Immature natural killer cell (primary cell): Measurements from ENCODE around the gene PTPRM. TPM values are rescaled to one million over a fixed set of nuclear protein-coding genes. Genes with fewer than 3 reads are reported as not detected.

Experiments
- DNase-seq, 3 donors: peaks; one replicate each; pipeline ENCODE4 v3.0.0; 2022; ENCODE audit warnings: mixed read lengths in 1 of 3
- H3K27ac Mint-ChIP-seq, 6 donors: one replicate each; pipeline ENCODE4 v1.8.0; 2020; ENCODE audit warnings: mixed read lengths in 6 of 6, mild to moderate bottlenecking in 5 of 6, inconsistent platforms in 4 of 6, moderate library complexity in 3 of 6
- H3K27me3 Mint-ChIP-seq, 3 donors: one replicate each; pipeline ENCODE4 v1.8.0; 2020 to 2021; ENCODE audit warnings: low read depth in 3 of 3, mild to moderate bottlenecking in 3 of 3, mixed read lengths in 3 of 3, moderate library complexity in 3 of 3, inconsistent platforms in 1 of 3
- H3K36me3 Mint-ChIP-seq, 3 donors: one replicate each; pipeline ENCODE4 v1.8.0; 2020; ENCODE audit warnings: mixed read lengths in 3 of 3, inconsistent platforms in 2 of 3, mild to moderate bottlenecking in 2 of 3
- H3K4me1 Mint-ChIP-seq, 2 donors: one replicate each; pipeline ENCODE4 v1.8.0; 2020; ENCODE audit warnings: inconsistent platforms in 2 of 2, mild to moderate bottlenecking in 2 of 2, mixed read lengths in 2 of 2, moderate library complexity in 1 of 2
- H3K4me3 Mint-ChIP-seq, 5 donors: one replicate each; pipeline ENCODE4 v1.8.0; 2020; ENCODE audit warnings: mild to moderate bottlenecking in 5 of 5, mixed read lengths in 5 of 5, inconsistent platforms in 3 of 5, moderate library complexity in 3 of 5
- H3K9me3 Mint-ChIP-seq, 6 donors: one replicate each; pipeline ENCODE4 v1.8.0; 2020; ENCODE audit warnings: mild to moderate bottlenecking in 6 of 6, mixed read lengths in 6 of 6, inconsistent platforms in 4 of 6, moderate library complexity in 3 of 6
- polyA plus RNA-seq, 3 donors: library from polyadenylated mRNA; unstranded; fragments of 300-500 nt; fragmentation: Illumina TruSeq; gene quantifications; one replicate each; pipeline ENCODE4 v1.2.3, GENCODE V29; 2021

Gene PTPRM
- polyA plus RNA-seq, 3 donors from 2014 or later: 1.3 to 9.7 (median 3.2) TPM

DNA sequence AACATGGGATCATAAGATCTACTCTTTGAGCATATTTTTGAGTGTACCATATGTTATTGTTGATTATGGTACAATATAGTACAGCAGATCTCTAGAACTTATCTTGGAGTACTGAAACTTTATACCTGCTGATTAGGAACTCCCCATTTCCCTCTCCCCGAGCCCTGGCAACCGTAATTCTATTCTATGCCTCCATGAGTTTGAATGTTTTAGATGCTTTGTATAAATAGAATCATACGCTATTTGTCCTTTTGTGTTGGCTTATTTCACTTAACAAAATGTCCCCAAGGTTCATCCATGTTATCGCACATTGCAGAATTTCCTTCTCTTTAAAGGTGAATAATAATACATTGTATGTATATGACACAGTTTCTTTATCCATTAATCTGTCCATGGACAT is 117.2 kb downstream of the PTPRM start:
- no peak for DNase-seq
- no peak overlapping the region for H3K27ac Mint-ChIP-seq
- no peaks in the 10 kb centered on the region for H3K27me3 Mint-ChIP-seq
- H3K36me3 Mint-ChIP-seq: no peaks in the 10 kb centered on the region
- H3K4me3 Mint-ChIP-seq: no peak overlapping the region
- no peaks in the 10 kb centered on the region for H3K4me1 Mint-ChIP-seq
- peaks cover 0 to 4% (median 0%) of the 10 kb centered on the region in 6 donors for H3K9me3 Mint-ChIP-seq

DNA sequence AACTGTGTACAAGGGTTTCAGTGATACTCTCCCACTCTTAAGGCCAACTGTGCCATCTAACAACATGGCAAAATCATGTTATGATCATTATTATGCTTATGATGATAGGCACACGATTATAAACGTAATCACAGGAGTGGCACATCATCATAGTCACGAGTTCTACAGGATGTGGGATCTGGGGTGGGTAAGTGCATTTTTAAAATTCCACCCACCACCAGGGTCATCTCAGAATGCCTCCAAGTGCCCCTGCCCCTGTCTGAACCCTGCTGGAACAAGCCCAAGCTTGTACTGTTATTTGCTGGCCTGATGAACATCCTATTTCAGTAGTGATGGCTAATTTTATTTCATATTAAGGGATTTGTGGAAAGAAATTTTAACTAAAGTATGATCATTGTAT is 117.8 kb downstream of the PTPRM start:
- Mint-ChIP-seq H3K4me3 (no peak overlapping the region), H3K36me3 (no peaks in the 10 kb centered on the region), H3K27me3 (no peaks in the 10 kb centered on the region), H3K27ac (no peak overlapping the region), H3K4me1 (no peaks in the 10 kb centered on the region), H3K9me3 (peaks cover 0 to 4% (median 0%) of the 10 kb centered on the region in 6 donors)
- no peak for DNase-seq

GRCh38 chr18:7686278-7686677 is 119.2 kb downstream of the PTPRM start:
- Mint-ChIP-seq H3K4me1 (no peaks in the 10 kb centered on the region), H3K4me3 (no peak overlapping the region), H3K27me3 (no peaks in the 10 kb centered on the region), H3K9me3 (peaks cover 0 to 4% (median 0%) of the 10 kb centered on the region in 6 donors), H3K36me3 (no peaks in the 10 kb centered on the region), H3K27ac (no peak overlapping the region)
- no peak for DNase-seq

GRCh38 chr18:7688580-7688979 is 121.5 kb downstream of the PTPRM start:
- Mint-ChIP-seq H3K9me3 (peaks cover 0 to 5% (median 1%) of the 10 kb centered on the region in 6 donors), H3K27ac (no peak overlapping the region), H3K4me3 (no peak overlapping the region), H3K4me1 (no peaks in the 10 kb centered on the region), H3K36me3 (no peaks in the 10 kb centered on the region), H3K27me3 (peaks cover 0 to 2% (median 0%) of the 10 kb centered on the region in 3 donors)
- DNase-seq: no peak

DNA sequence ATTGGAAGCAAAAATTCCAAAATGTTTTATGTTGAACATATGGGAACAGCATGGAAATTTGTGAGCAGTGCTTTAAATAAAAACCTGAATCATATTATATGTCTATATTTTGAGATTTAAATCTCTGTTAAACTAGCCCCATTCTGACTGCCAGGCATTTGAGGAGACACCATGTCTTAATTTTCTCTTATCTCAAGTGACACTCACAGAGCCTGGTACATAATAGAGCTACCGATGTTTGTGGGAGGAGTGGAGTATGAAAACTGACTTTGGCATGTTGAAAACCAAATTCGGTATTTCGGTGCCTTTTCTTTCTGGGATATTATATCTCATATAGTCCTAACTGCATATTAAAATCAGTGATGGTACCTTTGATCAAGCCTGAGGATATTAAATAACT is 124.1 kb downstream of the PTPRM start:
- Mint-ChIP-seq H3K36me3 (no peaks in the 10 kb centered on the region), H3K27ac (no peak overlapping the region), H3K4me3 (no peak overlapping the region), H3K4me1 (no peaks in the 10 kb centered on the region), H3K9me3 (peaks cover 0 to 12% (median under 1%) of the 10 kb centered on the region in 6 donors), H3K27me3 (peaks cover 0 to 3% (median 1%) of the 10 kb centered on the region in 3 donors)
- no peak for DNase-seq

DNA sequence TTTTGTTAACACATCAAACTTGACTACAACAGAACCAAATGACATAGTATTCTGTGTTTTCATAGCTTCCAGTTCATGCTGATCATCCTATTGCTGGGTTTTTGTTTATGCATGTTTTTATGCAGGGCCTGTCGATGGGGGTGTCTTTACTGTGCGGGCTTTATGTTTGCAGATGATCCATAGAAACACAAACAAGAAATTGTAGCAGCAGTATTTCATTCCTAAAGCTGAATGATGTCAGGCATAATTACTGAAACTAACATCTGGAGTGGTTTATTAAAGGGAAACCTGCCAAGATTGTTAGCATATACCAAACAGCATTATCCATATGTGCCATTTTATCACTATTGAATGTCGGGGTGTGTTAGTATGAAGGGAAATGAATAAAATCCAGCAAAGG is 129.7 kb downstream of the PTPRM start:
- peaks cover 1 to 11% (median 6%) of the 10 kb centered on the region in 3 donors for H3K27me3 Mint-ChIP-seq
- H3K4me3 Mint-ChIP-seq: no peak overlapping the region
- no peak for DNase-seq
- peaks cover 0 to 3% (median 0%) of the 10 kb centered on the region in 3 donors for H3K36me3 Mint-ChIP-seq
- H3K4me1 Mint-ChIP-seq: peaks cover 0 to 6% of the 10 kb centered on the region in 2 donors
- peaks cover 0 to 23% (median 2%) of the 10 kb centered on the region in 6 donors for H3K9me3 Mint-ChIP-seq
- no peak overlapping the region for H3K27ac Mint-ChIP-seq

DNA sequence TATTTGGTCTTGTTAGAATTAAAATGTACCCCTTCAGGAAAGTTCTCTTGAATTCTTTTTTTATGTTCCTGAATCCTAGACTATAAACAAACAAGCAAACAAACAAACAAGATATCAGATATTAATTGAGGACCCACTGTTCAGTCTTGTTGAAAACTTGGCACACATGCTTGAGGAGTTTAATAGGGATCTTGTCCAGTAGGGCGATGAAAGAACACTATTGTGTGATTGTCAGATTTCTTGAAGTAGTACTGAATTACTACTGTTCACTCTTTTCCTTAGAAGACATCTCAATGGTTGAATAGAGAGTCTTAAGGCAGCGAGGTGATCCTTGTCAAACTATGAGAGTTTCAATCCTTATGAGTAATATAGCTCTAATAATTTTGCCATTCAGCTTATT is 130.2 kb downstream of the PTPRM start:
- no peak for DNase-seq
- Mint-ChIP-seq H3K27me3 (peaks cover 4 to 15% (median 6%) of the 10 kb centered on the region in 3 donors), H3K9me3 (peaks cover 0 to 27% (median 2%) of the 10 kb centered on the region in 6 donors), H3K4me3 (no peak overlapping the region), H3K4me1 (peaks cover 0 to 6% of the 10 kb centered on the region in 2 donors), H3K27ac (no peak overlapping the region), H3K36me3 (peaks cover 0 to 3% (median 0%) of the 10 kb centered on the region in 3 donors)

- no peak overlapping the region for H3K4me3 Mint-ChIP-seq
- DNase-seq: no peak
- peaks cover 10 to 44% (median 20%) of the 10 kb centered on the region in 6 donors for H3K9me3 Mint-ChIP-seq
- no peak overlapping the region for H3K27ac Mint-ChIP-seq
- no peaks in the 10 kb centered on the region for H3K36me3 Mint-ChIP-seq
- H3K4me1 Mint-ChIP-seq: no peaks in the 10 kb centered on the region
- H3K27me3 Mint-ChIP-seq: peaks cover 1 to 6% (median 1%) of the 10 kb centered on the region in 3 donors
These were observed 144.4 kb downstream of the PTPRM start for GRCh38 chr18:7711495-7711894.

DNA sequence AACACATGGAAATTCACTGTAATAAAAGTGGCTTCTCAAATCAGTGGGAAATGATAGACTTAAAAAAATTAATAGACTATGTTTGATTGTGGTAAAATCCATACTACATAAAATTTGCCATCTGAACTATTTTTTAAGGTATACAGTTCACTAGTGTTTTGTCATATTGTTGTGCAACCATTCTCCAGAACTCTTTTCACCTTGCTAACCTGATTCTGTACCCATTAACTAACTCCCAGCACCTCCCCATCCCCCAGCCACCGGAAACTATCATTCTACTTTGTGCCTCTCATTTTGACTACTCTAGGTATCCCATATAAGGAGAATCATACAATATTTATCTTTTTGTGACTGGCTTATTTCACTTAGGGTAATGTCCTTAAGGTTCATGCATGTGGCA is 153.3 kb downstream of the PTPRM start:
- Mint-ChIP-seq H3K4me3 (no peak overlapping the region), H3K4me1 (no peaks in the 10 kb centered on the region), H3K27me3 (peaks cover 0 to 3% (median 2%) of the 10 kb centered on the region in 3 donors), H3K36me3 (no peaks in the 10 kb centered on the region), H3K9me3 (peaks cover 1 to 19% (median 5%) of the 10 kb centered on the region in 6 donors), H3K27ac (no peak overlapping the region)
- DNase-seq: no peak

GRCh38 chr18:7721532-7721931 is 154.4 kb downstream of the PTPRM start:
- Mint-ChIP-seq H3K4me1 (no peaks in the 10 kb centered on the region), H3K9me3 (peaks cover 0 to 12% (median 4%) of the 10 kb centered on the region in 6 donors), H3K27ac (no peak overlapping the region), H3K27me3 (peaks cover 2 to 3% (median 2%) of the 10 kb centered on the region in 3 donors), H3K4me3 (no peak overlapping the region), H3K36me3 (no peaks in the 10 kb centered on the region)
- DNase-seq: no peak

DNA sequence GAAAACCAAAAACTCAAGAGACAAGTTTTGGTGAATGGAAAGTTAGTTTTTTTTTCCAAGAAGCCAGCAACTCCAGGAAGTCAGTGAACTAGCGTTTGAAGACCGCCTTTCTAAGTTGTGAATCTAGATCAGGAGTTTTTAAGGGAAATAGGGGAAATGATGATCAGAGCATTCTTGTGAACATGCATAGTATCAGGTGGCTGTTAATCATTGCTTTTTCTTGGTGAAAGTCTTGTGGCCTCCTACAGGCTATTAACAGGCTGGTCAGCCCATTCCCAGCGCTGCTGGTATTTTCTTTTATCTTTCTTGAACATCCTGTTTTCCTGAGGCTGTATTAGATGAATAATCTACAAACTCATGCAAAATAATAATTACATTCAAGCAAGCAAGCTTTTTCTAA is 155.8 kb downstream of the PTPRM start:
- no peaks in the 10 kb centered on the region for H3K36me3 Mint-ChIP-seq
- H3K27me3 Mint-ChIP-seq: peaks cover 2 to 3% (median 2%) of the 10 kb centered on the region in 3 donors
- H3K9me3 Mint-ChIP-seq: peaks cover 0 to 9% (median 3%) of the 10 kb centered on the region in 6 donors
- no peak overlapping the region for H3K27ac Mint-ChIP-seq
- H3K4me3 Mint-ChIP-seq: no peak overlapping the region
- no peak for DNase-seq
- H3K4me1 Mint-ChIP-seq: no peaks in the 10 kb centered on the region

DNA sequence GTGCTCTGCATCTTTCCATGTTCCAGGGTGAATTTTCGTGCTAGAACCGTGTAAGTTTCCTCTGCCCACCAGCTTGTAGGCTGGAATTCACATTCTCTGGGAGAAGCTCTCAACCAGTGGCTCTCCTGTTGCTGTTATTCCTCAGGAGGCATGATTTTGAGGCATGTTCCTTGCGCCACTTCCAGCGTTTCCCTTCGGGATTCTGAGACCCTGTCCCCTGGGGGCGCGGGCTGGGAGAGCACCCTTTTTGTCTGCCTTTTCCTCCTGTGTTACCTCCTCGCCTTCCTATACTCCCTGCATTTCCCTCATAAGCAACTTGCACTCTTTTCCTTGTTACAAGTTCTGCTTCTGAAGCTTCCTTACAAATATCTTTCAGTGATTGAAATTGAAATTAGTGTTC is 156.4 kb downstream of the PTPRM start:
- H3K9me3 Mint-ChIP-seq: peaks cover 0 to 6% (median under 1%) of the 10 kb centered on the region in 6 donors
- no peaks in the 10 kb centered on the region for H3K4me1 Mint-ChIP-seq
- H3K27ac Mint-ChIP-seq: no peak overlapping the region
- H3K36me3 Mint-ChIP-seq: no peaks in the 10 kb centered on the region
- DNase-seq: no peak
- no peak overlapping the region for H3K4me3 Mint-ChIP-seq
- H3K27me3 Mint-ChIP-seq: peaks cover 2 to 3% (median 2%) of the 10 kb centered on the region in 3 donors

DNA sequence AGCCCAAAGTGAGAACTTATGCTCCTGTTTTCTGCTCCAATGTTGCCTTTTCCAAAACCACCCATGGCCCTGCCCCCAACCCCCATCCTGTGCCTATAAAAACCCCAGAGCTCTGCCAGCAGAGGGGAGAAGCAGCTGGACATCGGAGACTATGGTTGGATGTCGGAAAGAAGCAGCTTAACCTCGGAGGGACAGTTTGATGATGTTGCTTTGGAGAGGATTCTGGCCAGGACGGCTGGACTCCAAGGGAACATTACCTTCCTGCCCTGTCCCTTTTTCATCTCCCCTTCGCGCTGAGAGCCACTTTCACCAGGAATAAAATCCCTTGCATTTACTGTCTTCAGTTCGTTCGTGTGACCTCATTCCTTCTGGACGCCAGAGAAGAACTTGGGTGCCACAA is 158.4 kb downstream of the PTPRM start:
- Mint-ChIP-seq H3K27me3 (peaks cover 2 to 3% (median 2%) of the 10 kb centered on the region in 3 donors), H3K4me1 (no peaks in the 10 kb centered on the region), H3K36me3 (no peaks in the 10 kb centered on the region), H3K9me3 (peaks cover 0 to 6% (median 0%) of the 10 kb centered on the region in 6 donors), H3K27ac (no peak overlapping the region), H3K4me3 (no peak overlapping the region)
- DNase-seq: no peak

DNA sequence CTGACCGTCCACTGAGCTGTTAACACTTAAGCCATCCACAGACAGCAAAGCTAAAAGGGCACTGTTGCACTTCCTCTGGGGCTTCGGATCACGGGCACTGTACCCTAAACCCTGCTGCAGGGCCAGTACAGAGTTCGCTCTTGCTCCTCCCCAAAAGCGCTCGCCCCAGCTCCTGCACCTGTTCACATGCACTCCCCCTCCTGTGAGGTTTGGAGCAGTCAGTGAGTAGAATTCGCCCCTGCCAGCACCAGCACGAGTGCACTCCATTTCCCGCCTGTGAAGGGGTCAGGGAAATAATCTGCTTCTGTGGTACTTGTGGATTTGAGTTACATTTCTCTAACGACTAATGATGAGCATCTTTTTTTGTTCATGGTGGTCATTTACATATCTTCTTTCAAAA is 158.8 kb downstream of the PTPRM start:
- Mint-ChIP-seq H3K4me1 (no peaks in the 10 kb centered on the region), H3K27ac (no peak overlapping the region), H3K36me3 (no peaks in the 10 kb centered on the region), H3K9me3 (peaks cover 0 to 6% (median 0%) of the 10 kb centered on the region in 6 donors), H3K4me3 (no peak overlapping the region), H3K27me3 (peaks cover 2 to 3% (median 2%) of the 10 kb centered on the region in 3 donors)
- no peak for DNase-seq

GRCh38 chr18:7726522-7726921 is 159.4 kb downstream of the PTPRM start:
- no peaks in the 10 kb centered on the region for H3K4me1 Mint-ChIP-seq
- H3K27me3 Mint-ChIP-seq: peaks cover 2 to 3% (median 2%) of the 10 kb centered on the region in 3 donors
- DNase-seq: no peak
- no peak overlapping the region for H3K27ac Mint-ChIP-seq
- peaks cover 0 to 6% (median 0%) of the 10 kb centered on the region in 6 donors for H3K9me3 Mint-ChIP-seq
- H3K36me3 Mint-ChIP-seq: no peaks in the 10 kb centered on the region
- no peak overlapping the region for H3K4me3 Mint-ChIP-seq
